GM19328 (cell line): ENCODE measurements around the gene EYS.
"Not testable (repeated sequence)": the region's sequence is repeated elsewhere in the genome, so short reads cannot be mapped to it uniquely, and the experiment has no call there.

ENCODE experiments used
- ATAC-seq: cut with Tn5 transposase; IDR thresholded peaks from one replicate; pipeline ENCODE4 v1.9.1; 2021; ENCODE audit warnings: mild to moderate bottlenecking, moderate library complexity; ENCODE audit not compliant: unreplicated experiment

The EYS gene

DNA sequence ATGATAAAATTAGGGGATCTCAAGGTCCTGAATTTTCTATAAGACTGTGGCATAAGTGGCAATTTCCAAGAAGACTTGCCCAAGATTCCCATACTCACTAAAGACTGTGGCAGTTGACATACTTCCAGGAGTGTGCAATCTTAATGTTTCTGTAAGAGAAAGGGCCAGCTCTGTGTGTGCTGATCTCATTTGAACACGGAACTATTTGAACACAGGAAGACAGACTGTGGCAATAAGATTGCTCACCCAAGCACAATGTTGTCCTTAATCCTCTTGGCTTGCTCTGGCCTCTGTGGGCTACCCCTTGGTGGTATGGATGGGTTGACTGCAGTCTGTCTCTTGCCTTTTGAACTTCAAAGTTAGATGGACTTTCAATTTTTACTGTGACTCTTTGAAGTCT, 1920.0 kb downstream of the EYS start:
- ATAC-seq, result no peak

DNA sequence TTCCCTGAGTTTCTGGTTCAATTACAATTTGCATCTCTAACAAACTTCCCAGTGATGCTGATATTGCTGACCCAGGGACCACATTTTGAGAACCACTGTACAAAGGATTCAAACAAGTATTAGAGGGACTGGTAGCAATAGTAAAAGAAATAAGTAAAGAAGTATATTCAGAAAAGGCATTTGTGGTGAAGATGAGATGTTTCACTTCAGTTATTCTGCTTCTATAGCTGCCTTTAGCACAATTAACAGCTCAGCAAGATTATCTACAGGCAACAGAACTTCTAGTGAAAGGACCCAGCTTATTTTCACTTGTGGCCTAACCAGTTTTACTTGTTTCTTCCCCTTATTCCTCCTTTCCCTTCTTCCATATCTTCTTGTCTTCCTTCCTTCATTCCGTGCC, 1922.0 kb downstream of the EYS start:
- no peak for ATAC-seq

DNA sequence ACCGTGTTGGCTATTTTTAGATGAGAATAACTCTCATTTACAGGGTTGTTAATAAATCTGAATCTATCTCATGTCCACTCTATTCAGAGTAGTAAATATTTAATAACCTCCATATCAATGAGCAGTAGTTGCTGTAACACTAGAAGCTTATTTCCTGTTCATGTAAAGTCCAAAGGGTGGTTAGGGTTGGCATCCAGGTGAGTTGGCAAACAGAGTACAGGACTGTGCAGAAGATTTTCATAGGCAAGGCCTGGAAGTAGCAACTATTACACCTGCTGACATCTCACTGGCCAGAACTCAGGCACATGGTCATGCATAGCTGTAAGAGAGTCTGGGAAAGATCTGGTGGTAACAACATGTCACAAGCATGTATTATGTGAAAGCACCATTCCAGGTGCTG, 1923.9 kb downstream of the EYS start:
- ATAC-seq, result no peak

DNA sequence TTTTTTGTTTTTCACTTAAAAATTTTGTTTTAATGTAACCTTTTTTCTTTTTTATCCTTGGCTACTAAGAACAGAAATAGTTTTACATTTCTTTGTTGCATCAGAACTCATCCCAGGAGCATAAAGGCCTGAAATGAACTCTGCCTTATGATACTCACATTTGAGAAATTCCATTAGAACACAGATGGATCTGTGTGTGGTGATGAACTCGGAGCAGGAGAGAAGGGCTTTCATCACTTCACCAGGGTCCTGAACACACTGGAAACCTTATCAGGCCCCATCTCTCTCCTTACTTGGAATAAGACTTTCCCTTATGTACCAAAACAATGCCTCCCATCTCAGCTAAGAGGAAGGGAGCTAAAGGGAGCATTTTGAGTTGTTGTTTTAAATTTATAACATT, 1932.1 kb downstream of the EYS start:
- no peak for ATAC-seq

DNA sequence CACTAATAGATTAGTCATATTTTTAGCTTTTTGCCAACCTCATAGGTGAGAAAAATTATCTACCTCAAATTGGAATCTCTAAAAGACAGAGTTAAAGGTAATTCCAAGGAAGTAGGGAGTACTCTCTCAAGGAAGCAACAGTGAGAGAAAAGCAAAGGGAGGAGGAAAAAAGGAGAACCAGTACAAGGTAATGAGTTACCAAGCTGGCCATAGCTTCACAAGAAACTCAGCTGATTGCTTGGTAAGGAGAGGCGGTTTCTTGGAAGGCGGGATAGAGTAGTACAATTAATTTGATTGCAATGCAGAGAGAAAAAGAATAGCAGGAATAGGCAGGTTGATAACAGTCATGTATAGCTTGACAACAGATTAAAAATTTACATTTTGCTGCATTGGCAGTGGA, 1933.8 kb downstream of the EYS start:
- no peak for ATAC-seq

DNA sequence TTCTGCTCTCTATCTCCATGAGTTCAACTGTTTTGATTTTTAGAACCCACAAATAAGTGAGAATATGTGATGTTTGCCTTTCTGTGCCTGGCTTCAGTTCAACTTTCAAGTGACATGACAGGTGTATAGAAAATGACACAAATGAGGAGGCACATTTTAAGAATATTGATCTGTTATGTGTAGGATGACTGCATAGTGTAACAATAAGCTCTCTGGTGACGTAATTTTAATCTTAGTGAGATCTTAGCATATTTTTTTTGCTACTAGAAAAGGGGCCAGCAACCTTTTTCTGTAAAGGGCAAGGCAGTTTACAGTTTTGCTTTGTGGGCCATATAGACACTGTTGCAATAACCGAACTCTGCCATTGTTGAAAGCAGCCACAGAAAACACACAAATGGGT, 1941.2 kb downstream of the EYS start:
- no peak for ATAC-seq

DNA sequence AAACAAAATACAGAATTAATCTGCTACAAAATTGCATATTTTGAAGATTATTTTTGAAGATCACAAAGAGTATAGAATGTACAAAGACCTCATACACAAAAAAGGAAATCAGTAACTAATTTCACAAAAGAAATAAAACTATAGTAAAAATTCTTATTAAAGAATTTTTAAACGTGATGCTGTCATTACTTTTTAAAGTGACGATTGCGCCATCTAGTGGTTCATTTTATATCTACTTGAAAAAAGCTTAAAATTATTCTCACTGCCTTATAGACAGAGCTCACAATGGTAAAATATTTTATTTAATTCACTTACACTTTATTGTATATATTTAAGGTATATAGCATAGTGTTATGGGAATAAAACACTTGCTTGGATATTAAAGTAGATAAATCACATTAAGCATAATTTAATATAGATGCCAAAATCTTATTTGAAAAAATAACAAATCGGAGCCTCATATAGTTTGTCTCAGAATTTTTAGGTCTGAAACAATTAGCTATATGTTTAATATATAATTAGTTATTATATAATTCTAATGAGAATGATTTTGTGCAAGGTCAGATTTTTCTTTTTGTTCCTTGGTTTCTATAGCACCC, 1942.6 kb downstream of the EYS start:
- no peak for ATAC-seq

DNA sequence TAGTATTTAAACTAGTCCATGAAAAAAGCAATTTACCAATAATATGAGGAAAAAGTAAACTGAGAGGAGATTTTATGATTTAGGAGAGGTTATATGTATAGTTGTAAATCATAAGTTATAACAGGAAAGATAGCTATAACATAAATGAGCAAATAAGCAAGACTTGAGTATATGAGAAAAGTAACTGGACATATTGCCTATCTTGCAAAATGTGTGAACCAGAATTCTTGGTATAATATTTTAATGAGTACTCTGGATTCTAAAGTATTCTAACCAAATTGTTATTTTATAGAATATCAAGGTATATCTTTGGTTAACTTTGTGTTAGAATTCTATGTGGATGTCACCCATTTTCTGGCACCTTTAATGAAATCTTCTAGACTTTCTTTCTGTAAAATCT, 1946.8 kb downstream of the EYS start:
- no peak for ATAC-seq

DNA sequence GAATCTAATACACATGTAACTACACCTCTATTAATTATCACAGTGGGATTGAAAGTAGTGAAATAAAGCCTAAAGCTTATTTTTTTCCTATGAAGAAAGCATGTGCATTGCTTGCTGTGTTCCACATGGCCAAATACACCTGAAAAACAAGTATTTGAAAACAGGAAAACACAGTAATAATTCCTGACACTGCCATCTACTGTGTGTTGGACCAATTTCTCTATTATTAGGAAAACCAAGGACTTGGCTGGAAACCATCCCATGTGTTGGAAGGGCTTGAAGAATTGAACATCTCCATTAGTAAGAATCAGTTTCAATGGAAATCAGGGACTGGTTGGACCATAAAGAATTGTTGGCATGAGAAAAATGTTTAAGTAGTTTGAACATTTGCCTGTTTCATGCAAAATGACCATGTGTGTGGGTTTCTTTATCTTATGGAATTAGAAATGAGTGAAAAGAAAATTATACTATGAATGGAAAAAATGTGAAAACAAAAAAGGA, 1947.4 kb downstream of the EYS start:
- ATAC-seq, result no peak

DNA sequence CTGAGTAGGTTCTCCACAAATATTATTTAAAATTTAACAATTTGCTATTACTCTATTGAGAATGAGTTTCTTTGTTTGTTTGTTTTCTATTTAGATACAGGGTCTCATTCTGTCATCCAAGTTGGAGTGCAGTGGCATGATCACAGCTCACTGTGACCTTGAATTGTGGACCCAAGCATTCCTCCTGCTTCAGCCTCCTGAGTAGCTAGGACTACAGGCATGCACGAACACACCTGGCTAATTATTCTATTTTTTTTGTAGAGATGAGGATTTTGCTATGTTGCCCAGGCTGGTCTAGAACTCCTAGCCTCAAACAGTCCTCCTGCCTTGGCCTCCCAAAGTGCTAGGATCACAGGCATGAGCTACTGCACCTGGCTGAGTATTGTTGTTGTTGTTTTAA, 1949.2 kb downstream of the EYS start:
- ATAC-seq, result no peak

DNA sequence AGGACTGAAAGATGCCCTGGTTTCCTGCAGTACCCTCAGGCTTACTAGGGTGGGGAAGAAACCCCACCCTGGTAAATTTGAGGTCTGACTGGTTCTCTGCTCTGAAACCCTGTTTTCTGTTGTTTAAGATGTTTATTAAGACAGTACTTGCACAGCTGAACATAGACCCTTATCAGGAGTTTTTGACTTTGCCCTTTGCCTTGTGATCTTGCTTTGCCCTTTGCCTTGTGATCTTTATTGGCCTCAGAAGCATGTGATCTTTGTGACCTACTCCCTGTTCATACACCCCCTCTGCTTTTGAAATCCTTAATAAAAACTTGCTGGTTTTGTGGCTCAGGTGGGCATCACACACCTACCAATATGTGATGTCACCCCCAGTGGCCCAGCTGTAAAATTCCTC, 1949.8 kb downstream of the EYS start:
- not testable (repeated sequence) for ATAC-seq

DNA sequence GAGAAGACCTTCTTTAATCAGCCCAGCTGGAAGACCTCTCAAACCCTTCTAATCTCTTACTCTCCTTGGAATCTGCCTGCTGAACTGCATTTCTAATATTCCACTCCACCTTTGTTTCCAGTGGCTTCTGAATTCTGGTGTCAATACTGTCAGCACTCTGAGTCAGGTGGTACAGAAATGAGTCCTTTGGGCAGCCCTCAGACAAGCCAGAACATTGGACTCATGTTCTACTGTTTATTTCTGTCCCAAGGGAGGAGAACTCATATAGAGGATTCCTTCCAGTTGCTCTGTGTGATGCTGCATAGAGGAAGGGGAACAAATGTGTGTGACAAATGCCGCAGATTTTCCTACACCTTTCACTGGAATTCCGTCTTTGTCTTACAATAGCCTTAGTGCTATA, 1956.6 kb downstream of the EYS start:
- no peak for ATAC-seq

DNA sequence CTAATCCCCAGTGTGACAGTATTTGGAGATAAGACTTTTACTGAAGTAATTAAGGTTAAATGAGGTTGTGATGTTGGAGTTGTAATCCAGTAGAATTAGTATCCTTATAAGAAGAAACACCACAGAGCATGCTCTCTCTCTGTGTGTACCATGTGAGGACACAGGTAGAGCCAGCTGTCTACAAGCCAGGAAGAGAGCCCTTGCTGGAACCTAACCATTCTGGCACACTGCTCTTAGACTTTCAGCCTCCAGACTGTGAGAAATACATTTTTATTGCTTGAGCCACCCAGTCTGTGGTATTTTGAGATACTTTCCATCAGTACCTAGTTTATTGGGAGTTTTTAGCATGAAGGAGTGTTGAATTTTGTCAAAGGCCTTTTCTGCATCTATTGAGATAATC, 1961.2 kb downstream of the EYS start:
- ATAC-seq, result no peak

DNA sequence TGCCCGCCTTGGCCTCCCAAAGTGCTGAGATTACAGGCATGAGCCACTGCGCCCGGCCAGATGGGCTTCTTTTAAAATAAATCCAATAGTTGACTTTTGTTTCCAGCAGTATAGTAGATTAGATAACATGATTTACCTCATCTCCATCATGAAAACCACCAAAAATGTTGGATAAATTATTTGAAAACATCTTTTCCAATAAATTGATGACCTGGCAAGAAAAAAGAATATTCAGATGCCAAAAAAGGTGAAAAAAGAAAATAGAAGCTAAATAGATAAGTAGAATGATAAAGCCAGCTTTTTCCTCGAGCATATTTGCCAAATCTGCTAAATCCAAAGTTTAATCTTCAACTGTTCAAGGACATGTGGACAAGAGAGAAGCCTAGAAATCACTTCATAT, 1962.2 kb downstream of the EYS start:
- no peak for ATAC-seq

DNA sequence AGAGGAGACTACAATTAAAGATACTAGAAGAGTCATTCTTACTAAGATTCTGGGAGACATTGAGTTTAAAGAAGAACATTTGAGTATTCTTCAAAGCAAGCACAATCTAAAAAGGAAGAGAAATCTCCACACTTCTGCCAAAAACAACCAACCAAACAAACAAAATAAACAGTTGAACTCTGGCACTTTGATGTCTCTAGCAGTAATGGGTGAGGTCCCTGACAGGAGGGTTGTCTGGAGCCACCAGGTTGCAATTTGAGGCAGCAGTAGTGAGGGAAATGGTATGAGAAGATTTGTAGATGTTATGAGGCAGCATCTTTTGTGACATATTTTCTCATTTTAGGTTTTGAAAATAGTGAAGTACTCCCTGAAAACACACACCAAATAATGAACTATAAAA, 1963.3 kb downstream of the EYS start:
- no peak for ATAC-seq

DNA sequence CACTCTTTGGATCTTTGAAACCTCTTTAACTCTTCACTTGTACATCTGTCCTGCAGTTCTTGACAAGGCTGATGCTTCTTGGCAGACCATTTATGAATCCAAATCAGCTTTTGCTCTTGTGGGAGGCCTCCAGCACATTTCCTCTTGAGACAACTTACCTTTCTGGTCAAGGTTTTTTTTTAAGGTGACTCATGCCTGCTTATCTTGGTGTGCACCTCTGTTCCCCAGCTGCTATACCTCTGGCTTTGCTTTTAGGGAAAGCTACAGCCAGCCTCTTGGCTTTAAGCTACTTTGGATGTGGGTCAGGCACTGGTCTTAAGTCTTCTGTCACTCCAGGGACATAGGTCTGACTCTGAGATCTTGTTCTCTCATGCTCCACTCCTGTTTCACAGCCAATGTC, 1965.0 kb downstream of the EYS start:
- no peak for ATAC-seq

DNA sequence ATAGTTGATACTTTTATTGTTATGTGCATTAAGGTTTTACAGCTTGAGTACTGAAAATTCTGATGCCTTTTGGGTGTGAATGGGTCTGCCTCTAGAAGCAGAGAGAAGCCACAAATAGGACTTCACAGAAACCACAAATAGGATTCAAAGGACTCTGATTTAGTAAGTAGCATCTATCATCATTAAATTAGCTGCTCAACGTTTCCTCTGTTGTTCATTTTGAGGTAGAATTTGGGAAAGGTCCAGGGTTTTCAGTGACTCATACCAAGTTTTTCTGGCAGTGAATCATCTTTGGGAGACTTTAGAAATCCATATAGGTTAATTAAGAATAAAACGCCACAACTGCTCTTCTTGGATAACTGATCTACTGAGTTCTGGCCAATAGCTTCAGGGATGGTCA, 1966.3 kb downstream of the EYS start:
- ATAC-seq, result no peak

DNA sequence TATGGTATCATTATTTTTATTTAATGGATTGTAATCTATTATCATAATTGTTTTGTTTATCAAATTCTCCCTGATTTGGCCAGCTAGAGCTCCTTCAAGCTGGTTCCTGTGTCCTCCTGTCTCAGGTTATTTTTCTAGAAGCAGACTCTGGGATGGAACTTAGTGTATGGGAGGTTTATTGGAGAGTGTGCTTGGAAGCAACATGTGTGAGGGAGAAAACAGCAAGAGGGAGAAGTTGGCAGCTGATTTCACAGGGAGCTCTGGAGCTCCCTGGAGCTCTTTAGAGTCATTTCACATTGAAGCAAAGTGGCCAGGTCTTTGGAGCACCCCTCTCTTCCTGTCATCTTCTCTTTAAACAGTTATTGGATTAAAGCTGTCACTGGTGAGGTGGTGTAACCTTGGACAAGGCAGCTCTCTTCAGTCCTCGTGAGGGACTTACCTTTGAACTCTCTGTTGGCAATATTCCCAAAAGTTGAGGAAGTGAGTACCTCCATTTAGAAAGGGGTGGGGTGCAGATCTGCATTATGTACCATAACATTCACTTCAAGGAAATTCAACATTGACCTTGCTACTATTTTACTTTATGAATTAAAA, 1967.8 kb downstream of the EYS start:
- ATAC-seq, result no peak

DNA sequence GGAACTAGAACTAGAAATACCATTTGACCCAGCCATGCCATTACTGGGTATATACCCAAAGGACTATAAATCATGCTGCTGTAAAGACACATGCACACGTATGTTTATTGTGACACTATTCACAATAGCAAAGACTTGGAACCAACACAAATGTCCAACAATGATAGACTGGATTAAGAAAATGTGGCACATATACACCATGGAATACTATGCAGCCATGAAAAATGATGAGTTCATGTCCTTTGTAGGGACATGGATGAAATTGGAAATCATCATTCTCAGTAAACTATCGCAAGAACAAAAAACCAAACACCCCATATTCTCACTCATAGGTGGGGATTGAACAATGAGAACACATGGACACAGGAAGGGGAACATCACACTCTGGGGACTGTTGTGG, 1968.8 kb downstream of the EYS start:
- not testable (repeated sequence) for ATAC-seq

DNA sequence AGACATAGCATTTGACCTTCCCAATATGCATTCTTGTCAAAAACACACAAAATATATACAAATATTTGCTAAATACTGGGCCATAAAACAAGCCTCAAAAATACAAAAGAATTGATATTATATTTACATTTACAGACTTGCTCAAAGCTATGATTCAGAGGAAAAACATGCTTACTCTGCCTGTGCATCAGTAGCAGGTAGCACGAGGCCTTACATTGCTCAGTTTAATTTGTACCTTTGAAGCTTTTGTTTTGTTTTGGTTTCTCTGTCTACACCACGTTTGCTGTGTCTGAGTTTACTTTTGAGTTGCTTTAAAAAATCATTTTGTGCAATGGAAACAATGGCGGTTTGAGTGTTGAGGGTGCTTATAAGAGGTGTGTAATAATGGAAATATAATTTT, 1972.1 kb downstream of the EYS start:
- no peak for ATAC-seq

DNA sequence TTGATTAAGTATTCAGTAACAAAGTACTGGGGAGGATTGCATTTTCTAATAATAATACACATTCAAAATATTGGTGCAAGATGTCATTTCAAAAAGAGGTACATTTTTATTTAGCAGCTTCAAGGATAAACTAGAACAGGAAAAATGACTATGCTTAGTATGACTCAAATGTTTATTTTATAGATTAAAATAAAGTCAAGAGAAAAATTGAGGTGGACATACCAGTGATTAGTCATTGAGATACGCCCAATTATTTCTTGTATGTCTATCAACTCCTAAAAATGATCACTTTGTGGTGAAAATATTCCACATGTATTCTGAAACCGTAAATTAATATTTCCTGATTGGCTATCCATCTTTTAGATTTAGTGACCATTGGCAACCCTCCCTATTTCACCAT, 1974.7 kb downstream of the EYS start:
- no peak for ATAC-seq

DNA sequence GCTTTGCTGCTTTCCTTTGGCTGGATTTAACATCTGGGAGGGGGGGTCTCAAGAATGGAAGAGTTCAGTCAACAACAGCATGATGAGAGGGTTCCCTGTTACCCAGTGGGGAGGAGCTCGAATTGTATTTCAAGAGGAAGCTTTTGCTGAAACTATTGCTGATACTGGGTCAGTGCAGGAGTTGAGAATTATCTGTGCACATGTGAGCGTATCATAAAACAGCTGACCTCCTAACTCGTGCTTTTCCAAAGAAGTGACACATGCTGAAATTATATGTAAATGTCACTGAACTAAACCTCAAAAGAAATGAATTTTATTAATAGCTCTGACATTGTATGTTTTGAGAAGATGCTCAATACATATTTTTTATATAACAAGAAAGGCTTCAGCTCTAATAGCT, 1975.1 kb downstream of the EYS start:
- ATAC-seq, result no peak

DNA sequence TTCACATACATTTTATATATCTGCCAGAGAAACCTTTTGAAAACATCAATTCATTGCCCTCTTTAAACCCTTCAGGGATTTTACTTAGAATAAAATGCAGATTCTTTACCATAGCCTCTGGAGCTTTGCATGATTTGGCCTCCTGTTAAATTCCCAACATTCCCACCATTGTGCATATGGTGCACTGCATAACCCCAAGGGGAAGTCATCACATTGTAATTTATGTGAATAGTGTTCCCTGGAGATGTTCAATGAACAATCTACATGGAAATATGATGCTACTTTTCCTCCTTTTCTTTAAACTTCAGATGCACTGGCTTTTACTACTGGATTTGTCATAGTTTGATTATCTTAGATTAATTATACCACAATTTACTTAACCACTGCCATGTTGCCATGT, 1976.7 kb downstream of the EYS start:
- no peak for ATAC-seq
